DMS79 treated with DMSO at 0.1 percent for 48 hours (cell line): ENCODE data around the gene PIGU.
"Not testable (repeated sequence)": the region's sequence is repeated elsewhere in the genome, so short reads cannot be mapped to it uniquely, and the experiment has no call there.

Experiments used
- DNase-seq: peaks from one replicate; lab custom pipeline; 2025; lab: John Stamatoyannopoulos, UW

Gene PIGU, protein sequence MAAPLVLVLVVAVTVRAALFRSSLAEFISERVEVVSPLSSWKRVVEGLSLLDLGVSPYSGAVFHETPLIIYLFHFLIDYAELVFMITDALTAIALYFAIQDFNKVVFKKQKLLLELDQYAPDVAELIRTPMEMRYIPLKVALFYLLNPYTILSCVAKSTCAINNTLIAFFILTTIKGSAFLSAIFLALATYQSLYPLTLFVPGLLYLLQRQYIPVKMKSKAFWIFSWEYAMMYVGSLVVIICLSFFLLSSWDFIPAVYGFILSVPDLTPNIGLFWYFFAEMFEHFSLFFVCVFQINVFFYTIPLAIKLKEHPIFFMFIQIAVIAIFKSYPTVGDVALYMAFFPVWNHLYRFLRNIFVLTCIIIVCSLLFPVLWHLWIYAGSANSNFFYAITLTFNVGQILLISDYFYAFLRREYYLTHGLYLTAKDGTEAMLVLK

GRCh38 chr20:34676642-34677373 lies at the start of gene PIGU:
TSS of gene PIGU (minus strand) at chr20:34677092. CDS start at chr20:34677085, 7 bp downstream.
- DNase-seq: peak; percentile 88

DNA sequence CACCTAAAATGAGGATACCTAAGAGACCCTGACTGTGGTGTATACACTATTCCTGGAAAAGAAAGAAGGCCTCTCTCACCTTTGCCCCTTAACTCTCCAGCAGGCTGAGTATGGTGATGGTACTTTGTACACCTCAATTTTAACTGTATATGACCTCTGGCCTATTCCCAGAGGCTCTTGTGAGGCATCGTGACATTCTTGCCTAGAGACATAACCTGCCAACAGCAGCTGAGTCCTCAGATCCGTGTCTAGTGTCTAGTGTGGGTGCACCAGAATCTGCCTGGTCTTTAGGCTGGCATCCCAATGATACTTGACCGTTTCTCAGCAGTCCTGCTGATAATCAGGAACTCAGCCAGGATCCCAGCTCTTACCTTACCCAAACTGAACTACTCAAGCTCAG lies 47.3 kb upstream of the PIGU start:
- no peak for DNase-seq

DNA sequence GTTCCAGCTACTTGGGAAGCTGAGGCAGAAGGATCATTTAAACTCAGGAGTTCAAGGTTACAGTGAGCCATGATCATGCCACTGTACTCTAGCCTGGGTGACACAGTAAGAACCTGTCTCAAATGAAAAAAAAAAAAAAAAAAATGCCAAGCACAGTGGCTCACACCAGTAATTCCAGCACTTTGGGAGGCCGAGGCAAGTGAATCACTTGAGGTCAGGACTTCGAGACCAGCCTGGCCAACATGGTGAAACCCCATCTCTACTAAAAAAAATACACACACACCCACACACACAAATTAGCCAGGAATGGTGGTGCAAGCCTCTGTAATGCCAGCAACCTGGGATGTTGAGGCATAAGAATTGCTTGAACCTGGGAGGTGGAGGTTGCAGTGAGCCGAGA lies 45.7 kb upstream of the PIGU start:
- DNase-seq: not testable (repeated sequence)

GRCh38 chr20:34720266-34720665 lies 43.4 kb upstream of the PIGU start:
- no peak for DNase-seq

DNA sequence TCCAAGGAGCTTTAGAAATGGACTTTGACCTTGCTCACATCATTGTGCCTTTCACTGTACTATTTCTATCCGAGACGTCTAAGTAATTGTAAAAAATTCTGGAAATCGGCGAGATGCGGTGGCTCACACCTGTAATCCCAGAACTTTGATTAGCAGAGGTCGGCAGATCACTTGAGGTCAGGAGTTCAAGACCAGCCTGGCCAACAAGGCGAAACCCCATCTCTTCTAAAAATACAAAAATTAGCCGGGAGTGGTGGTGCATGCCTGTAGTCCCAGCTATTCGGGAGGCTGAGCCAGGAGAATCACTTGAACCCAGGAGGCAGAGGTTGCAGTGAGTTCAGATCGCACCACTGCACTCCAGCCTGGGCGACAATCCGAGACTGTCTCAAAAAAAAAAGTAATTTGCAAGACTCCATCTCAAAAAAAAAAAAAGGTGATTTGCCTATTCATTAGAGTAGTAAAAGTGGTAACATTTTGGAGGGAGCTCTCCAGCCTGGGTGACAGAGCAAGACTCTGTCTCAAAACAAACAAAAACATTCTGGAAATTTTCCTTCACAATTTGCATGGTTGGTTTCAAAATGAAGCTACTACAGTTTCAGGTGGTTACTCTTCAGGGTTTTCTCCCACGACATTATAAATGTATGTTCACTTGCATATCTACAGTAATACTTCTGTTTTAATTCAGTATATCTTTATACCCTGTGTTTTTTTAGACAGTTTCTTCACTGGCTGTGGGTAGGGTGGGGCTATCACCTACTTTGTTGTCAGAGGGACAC lies 42.5 kb upstream of the PIGU start:
- DNase-seq: not testable (repeated sequence)

DNA sequence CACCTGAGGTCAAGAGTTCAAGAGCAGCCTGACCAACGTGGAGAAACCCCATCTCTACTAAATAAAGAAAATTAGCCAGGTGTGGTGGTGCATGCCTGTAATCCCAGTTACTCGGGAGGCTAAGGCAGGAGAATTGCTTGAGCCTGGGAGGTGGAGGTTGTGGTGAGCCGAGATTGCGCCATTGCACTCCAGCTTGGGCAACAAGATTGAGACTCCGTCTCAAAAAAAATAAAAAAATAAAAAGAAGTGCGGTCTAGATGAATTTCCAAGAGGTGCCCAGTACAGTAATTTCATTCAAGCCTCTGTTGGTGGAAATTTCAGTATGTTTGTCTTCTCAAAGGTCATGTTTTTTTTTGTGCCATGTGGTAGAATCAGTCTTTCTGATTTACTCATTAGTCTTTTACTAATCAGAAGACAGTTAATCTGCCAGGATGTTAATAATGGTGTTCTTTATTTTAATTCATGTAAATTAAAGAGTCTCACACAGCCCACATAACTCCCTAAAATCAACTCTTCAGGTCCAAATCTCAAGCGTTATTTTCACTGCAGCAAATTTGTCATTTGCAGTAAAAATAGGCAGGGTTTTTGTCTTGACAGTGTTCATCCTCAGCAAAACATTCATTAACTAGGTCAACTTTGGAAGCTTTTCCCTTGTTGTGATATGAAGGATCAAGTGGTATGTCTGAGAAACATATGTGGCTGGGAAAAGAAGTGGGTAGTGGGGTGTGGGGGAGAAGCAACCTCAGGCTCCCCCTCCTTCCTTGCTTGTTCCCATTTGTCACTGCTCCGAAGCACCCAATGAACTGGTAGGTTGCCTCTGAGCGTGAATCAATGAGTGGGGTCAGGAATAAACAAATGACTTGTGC lies 40.6 kb upstream of the PIGU start:
- no peak for DNase-seq

- DNase-seq: no peak
Observed at GRCh38 chr20:34716921-34717229, 40.0 kb upstream of the PIGU start.

DNA sequence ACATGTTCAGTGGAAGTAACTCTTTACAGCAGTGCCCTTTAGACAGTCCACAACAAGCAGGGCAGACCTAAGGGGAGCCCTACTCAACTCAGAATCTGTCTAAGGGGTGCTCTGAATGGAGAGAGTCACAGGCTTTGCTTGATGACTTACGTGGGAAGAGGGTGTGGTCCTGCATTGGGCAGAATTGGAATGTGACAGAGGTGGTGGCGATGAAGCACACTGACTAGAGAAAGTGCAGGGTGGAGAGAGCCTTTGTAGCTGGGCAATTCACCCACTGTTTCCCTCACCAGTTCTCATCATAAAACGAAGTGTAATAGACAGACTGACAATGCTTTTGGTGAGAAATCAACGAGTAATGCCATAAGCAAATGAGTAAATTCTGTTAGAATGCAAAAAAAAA lies 38.5 kb upstream of the PIGU start:
- DNase-seq: no peak

DNA sequence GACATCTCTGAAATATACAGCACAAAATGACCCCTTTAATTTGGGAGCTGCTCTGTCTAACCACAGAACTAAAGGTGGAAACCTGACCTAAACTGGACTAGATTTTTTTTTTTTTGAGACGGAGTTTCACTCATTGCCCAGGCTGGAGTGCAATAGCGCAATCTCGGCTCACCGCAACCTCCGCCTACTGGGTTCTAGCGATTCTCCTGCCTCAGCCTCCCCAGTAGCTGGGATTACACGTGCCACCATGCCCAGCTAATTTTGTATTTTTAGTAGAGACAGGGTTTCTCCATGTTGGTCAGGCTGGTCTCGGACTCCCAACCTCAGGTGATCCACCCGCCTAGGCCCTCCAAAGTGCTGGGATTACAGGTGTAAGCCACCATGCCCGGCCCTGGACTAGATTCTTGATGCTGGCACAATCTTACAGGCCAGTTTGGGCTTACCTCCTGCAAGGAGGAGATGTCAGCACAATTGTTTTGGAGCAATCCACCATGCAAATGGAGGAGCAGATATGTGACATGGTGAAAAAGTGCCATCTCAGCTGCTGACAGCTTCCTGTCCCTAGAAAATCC lies 37.1 kb upstream of the PIGU start:
- not testable (repeated sequence) for DNase-seq

DNA sequence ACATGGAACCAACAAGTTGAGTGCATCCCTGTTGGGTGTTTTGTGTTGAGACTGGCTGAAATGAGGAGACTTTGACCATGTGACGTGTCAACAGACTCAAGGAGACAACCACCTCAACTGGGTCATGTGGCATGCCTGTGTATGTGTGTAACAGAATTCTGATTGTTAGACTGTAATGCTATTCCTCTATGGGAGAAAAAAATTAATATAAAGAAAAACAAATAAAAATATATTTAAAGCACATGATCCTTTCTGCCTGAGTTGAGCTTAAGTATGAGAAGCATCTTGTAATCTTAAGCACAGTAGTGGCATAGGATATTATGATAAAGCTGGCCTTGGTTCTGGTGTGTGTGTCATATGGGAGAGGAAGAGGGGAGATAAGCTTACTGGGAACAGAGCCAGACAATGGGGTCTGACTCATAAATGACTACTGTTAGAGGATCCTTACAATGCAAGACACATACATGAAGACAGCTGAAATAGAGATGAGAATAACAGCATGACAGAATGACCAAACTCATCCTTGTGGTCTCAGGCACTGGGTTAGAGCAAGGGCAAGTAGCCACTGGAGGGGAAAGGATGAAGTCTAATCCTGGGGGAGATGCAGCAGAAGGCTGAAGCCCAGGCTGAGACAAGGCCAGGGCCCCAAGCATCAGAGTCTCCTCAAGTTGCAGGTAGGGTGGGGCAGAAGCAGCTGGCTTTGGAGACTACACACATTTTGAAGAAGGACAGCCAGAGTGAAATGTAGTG lies 36.5 kb upstream of the PIGU start:
- DNase-seq: no peak

DNA sequence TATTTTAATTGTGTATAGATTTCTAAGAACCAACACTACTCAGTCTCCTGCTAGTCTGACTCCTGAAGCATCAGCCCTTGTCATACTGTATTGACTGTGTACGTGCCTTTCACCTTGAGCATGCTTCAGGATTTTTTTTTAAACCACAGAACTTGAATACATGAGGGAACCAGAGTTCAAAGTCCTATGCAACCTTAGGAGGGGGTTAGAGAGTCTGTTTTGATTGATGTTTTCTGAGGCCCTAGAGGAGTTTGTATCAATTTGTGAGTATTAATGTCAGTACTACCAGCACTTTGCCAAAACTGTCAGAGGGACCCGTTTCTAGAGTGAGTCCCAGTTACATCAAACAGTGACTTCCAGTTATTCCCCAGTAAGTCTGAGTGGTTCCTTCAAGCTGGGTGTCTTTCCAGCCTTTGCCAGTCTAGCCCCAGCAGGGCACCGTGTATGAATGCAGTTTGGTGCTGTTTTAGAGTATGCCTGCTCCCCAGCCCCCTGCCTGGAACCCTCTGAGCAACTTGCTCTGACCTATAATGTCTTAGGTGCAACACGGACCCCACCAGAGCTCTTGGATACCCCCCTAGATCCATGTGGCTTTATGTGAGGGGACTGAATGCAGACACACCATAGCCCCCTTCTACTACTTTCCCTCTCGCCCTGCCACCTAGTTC lies 35.8 kb upstream of the PIGU start:
- no peak for DNase-seq

- no peak for DNase-seq
Observed at GRCh38 chr20:34711813-34712430, 35.0 kb upstream of the PIGU start.

- DNase-seq: no peak
Observed at GRCh38 chr20:34710861-34711574, 34.1 kb upstream of the PIGU start.

GRCh38 chr20:34710568-34710839 lies 33.6 kb upstream of the PIGU start:
- no peak for DNase-seq

DNA sequence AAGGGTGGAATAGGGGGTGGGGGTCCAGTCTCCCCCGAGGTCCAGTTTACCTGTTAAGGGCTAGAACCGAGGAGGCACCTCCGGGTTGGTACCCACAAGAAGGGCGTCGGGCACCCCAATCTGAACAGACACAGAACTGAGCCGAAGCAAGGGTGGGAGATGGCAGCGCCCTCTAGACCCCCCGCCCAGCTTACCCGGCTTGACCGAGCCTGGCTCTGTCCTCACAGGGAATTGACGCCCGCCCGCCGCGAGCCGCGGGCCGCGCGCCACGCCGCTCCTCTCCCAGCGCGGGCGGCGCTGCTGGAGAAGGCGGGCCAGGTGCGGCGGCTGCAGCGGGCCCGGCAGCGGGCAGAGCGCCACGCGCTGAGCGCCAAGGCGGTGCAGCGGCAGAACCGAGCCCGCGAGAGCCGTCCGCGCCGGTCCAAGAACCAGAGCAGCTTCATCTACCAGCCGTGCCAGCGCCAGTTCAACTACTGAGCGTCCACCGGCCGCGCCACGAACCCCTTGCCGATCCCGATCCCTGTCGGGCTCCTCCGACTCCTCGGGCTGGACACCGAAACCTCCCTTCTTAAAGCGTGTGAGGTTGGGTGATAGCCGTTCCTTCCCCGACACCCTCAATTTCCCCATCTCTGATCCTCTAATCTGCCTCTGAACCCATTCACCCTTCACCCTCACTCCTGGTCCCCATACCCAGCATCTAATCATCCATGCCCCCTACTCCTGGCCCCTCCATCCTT lies 33.1 kb upstream of the PIGU start:
- DNase-seq: peak; percentile 68

DNA sequence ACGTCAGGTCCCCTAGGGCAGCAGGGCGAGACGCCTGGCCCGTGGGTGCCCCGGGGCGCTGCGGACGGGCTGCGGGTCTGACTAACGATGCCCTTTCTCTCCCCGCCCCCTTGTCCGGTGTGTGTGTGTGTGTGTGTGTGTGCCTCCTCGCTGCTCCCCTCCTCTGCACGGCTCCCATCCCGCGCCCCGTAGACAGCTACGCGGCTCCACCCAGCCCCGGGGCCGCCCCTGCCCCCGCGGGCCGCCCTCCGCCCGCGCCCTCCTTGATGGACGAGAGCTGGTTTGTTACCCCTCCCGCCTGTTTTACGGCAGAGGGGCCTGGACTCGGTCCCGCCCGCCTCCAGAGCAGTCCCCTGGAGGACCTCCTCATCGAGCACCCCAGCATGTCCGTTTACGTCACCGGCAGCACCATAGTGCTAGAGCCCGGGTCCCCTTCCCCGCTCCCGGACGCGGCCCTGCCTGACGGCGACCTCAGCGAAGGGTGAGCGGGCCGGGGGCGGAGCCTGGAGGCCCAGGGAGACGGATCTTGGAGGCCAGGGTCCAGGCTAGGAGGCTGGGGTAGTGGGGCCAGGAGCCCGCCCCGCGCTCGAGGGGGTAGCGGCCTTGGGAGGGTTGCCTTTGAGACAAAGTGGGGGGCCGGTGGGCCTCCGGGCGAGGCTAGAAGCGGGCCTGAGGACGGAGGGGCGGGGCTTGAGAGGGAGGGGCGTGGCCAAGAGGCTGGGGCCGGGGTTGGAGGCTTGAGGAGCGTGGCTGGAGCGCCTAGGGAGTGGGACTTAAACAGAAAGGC lies 32.3 kb upstream of the PIGU start:
- peak; percentile 65 for DNase-seq

DNA sequence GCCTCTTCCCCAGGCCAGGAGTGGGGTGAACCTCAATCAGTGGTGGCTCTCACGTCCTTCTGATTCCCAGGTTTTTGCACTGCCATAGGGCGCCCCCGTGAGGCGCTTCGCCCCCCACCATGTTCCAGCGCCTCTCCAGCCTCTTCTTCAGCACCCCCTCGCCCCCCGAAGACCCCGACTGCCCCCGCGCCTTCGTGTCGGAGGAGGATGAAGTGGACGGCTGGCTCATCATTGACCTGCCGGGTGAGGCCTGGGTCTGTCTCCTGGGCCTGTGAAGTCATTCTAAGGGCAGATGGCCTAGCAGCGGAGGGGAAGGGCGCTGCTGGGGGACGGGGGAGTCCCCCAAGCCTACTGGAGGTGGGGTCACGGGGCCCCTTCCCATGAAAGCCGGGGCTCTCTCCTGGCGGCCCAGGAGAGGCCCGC lies 31.7 kb upstream of the PIGU start:
- DNase-seq: peak; percentile 41
